Smooth muscle cell of trachea (primary cell): Measurements from ENCODE around the gene TSPAN31. TPM values are rescaled to one million over a fixed set of nuclear protein-coding genes. Genes with fewer than 3 reads are reported as not detected.

Experiments
- total RNA-seq: library from RNA; depleted of rRNA; stranded (reverse); fragments of >200 nt; gene quantifications from 2 replicates; pipeline ENCODE4 v1.2.1, GENCODE V29; 2014

TSPAN31 gene, protein sequence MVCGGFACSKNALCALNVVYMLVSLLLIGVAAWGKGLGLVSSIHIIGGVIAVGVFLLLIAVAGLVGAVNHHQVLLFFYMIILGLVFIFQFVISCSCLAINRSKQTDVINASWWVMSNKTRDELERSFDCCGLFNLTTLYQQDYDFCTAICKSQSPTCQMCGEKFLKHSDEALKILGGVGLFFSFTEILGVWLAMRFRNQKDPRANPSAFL
- total RNA-seq: 66.8 and 85.3 TPM in 2 replicates

DNA sequence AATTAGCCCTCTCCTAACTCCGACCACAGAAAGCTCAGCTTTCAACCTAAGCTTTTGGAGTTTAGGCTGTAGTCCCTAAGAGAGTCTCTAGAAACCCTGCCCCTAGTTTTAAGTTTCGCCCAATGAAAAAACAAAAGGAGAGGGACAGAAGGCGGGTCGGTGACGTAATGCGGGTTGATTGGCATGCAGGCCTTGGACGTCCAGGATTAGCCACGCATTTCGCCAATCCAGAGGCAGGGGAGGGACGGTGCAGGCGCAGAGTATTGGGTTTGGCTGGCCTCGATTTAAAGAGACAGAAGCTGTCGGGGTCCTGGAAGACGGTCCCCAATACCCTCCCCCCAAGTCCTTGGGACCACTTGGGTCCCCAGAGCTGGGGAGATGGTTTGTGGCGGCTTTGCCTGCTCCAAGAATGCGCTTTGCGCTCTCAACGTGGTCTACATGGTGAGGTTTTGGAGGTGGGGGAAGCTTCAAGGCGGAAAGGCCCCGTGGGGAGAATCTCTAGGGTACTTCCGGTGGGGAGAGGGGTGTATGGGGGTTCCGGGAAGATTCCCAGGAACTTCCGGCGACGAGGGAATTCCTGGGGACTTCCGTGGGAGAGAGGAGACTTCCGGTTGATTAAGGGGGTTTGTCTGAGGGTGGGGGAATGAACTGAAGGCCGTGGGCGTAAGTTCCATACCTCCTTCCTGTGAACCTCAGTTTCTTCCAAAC, at the start of gene TSPAN31:
TSS of gene TSPAN31 (plus strand) at position 263 of the 708 bp plus-strand sequence. CDS start at position 379, 116 bp downstream.

DNA sequence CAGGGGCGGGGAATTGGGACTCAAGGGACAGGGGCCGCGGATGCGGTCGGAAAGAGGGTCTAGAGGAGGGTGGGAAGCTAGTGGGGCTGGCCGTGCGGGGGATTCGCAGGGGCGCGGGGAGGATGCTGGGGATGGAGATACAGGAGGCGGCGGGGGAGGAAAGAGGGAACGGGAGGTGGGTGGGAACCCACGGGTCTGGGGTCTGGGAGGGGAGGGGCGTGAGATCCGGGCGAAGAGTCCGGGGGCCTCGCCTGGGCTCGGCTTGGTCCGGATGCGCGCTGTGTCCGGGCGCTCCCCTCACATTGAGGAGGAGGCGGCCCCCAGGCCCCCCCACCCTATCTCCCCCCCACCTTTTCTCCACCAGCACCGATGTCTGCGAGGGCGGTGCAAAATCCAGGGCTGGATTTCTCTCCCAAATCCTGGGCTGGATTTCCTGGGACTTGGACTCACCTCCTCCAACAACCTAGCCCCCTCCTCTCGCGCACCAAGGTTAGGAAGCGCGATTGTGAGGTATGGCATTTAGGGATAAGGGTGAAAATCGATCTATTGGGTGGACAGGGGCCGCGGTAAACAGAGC, 6.1 kb upstream of the TSPAN31 start, which contains the start of gene AGAP2:
TSS of gene AGAP2 (minus strand) at position 82 of the 577 bp plus-strand sequence. CDS start 496 bp downstream, outside the sequence.

DNA sequence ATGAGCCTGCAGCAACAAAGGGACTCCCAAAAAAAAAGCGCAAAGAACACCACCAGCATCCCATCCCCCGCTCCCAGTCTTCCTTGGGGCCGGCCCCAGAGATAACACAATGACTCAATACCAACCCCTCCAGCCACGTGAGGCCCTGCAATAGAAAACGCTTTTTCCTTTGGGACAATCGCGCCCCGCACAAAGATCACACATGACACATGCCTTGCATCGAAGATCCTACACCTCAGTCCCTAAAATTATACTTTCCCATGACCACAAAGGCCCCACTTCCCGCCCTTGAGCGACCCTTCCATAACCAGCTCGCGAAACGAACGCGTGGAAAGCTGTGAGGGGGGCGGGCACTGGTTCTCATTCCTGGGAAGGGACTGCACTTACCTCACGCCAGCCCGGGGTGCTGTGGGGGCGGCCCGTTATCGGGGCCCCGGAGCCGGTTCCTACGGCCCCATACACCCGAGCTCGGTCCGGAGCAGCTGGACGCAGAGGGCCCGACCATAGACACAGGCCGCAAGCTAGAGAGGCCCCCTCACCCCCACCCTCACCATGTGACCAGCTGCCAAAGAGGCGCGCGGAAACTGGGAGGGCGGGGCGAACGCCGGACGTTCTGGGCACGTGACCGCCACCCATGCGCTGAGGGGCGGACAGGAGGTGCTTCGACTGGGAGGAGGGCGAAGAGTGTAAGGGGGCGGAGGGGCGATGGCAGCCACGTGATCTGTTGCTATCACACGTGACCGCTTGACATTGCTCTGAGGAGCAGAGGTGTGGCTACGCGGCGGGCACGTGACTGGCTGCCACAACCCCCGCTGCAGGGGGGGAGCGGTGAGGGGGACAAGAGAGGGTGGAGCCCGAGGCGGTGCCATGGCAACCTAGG, 7.2 kb downstream of the TSPAN31 start, which contains the start of gene CDK4:
TSS of gene CDK4 (minus strand) at position 523 of the 880 bp plus-strand sequence. CDS start 593 bp downstream, outside the sequence.

DNA sequence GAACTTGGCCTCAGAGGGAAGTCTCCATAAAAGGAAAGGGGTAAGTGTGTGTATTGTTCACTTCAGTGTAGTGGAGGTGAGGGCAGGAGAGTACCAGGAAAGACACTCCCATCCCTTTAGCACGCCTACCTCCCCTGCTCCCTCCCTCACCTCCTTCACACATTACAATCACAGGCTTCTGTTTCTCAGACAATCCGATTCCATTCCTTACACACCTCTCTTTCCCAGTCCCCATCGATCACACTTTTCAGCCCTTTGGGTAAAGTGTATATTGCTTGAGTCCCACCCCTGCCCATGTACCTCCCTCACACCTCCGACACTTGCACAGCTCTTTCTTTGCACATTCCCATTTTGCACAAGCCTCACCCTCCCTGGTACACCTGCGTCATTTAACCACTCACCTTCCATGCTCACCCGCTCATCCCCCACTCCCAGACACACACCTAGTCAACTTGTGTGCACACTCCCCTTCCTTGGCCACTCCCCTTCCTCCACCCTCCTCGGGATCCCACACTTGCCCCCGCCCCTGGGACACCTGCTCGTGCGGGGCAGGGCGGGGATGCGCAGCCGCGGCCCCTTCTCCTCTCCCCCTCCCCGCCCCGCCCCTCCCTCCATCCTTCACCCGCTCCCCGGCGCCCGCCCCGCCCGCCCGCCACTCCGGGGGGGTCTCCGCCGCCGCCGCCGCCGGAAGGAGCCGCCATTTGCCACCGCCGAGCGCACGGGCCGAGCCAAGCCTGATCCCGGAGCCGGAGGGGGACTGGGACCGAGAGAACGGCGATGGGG, 9.8 kb downstream of the TSPAN31 start, which contains the start of gene MARCHF9:
TSS of gene MARCHF9 (plus strand) at position 693 of the 783 bp plus-strand sequence. CDS start 426 bp downstream, outside the sequence.

DNA sequence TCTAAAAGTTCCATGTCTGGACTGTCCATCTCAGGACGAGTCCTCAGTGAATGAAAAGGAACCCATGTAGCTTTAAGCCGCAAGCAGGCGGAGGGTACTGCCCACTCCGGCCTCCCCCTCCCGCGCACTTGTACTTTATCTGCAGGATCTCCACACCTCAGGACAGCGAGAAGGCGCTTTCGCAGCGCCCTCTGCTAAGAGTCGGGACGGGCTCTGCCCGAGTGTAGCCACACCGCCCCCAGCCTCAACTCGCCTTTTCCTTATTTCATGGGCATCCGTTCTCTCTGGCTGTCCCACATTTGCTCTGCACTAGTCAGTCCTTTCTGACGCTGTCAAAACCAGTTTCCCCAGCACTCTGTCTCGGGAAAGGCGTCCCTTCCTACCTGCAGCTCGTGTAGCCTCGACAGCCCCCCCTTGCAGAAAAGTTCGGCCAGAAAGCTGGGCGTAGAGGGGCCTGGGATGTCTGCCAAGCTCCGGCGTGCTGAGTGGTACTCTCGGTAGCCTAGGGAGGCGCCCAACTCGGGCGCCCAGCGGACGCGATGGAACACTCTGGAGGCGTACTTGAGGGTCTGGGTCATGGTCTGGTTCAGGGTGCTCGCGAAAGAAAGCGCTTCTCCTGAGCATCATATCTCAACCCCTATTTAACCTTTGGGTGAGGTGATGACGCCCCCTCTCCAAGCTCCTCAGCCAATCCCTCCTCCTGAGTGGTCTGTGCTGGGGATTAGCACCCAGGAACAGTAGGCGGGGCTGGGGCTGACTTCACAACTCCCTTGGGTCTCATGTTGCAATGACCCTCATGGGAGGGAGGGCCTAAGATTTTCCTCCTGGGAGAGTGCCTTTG, 21.8 kb downstream of the TSPAN31 start, which contains the start of gene CYP27B1:
TSS of gene CYP27B1 (minus strand) at position 615 of the 841 bp plus-strand sequence. CDS start at position 578, 37 bp downstream.

DNA sequence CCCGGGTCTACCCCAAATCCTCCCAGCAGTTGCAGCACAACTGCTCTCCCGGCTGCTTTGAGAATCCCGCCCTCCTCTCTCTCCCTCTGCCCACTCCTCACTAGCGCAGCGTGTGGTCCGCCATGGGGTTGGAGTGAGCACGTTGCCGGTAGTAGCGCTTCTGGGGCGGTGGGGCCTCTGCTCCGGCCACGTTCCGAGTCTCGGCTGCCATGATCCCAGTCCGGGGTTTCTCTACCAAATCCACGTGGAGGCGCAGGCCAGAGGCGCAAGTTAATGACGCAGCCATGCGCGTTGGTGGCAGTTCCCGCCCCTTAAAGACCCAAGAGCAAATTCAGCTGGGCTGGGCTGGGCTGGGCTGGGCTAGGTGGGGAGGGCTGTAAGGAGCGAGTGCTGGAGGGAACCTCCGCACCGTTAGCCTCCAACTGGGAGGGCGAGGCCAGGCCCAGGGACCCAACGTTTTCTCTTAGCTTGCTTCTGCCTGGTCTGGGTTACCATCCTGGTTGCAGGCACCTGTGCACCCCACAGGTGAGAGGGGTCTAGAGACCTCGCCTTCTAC, 27.1 kb downstream of the TSPAN31 start, which contains the start of gene METTL1:
TSS of gene METTL1 (minus strand) at position 233 of the 556 bp plus-strand sequence. CDS start at position 211, 22 bp downstream.

DNA sequence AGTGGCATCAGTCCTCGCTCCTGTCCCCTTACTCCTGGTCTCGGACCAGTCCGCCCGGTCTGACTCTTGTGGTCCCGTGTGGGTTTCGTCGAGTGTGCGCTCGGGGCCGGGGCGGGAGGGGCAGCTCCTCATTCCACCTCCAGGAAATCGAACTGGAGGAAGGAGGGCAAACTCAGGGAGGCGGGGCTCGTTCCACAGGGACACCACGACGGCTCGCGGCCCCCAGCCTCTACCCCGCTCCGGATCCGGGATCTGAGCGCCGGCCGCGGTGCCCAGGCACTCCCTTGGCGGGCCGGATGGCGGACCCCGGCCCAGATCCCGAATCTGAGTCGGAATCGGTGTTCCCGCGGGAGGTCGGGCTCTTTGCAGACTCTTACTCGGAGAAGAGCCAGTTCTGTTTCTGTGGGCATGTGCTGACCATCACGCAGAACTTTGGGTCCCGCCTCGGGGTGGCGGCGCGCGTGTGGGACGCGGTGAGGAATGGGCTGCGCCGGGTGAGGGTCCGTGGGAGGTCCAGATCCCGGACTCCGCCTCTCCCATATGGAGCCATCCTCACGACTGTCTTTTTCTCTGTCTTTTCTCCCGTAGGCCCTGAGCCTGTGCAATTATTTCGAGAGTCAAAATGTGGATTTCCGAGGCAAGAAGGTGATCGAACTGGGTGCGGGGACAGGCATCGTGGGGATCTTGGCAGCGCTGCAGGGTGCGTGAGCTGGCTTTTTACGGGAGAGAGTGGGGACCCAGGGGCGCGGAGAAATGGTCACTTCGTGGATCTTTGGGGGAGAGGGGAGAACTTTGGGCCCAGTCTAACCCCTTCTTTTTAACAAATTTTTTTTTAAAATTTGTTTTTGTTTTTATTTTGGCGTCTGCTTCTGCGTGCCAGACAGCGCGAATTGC, 27.8 kb downstream of the TSPAN31 start, which contains the start of gene EEF1AKMT3:
TSS of gene EEF1AKMT3 (plus strand) at position 186 of the 894 bp plus-strand sequence. CDS start at position 297, 111 bp downstream.

DNA sequence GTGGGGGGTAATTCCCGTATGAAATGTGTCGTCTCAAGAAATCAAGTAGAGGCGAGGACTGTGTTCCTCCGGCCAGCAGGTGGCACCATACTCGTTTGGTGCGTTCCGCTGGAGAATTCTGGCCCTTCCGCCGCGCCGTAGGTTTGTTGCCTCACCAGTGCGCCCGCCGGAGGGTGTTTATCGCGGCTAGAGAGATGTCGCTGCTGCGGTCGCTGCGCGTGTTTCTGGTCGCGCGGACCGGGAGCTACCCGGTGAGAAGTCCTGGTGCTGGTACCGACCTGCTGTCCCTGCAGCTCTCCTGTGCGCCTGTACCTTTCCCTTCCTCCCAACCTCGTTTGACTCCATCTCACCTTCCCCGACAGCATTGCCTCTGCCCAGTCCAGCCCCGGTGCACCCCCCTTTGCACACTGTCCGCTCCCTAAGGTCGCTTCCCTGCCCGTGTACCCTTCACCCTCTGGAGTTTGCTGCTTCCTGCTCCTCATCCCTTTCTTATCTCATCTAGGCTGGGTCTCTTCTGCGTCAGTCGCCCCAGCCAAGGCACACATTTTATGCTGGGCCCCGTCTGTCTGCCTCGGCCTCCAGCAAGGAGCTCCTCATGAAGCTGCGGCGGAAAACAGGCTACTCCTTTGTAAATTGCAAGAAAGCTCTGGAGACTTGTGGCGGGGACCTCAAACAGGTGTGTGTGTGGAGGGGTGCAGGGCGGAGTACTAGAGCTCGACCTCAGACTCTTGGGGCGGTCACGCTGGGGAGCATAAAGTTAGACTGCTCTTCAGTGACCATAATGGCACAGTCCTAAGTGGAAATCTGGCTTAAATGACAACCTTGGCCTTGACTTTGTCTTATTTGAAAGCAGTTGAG, 38.0 kb downstream of the TSPAN31 start, which contains the start of gene TSFM:
TSS of gene TSFM (plus strand) at position 180 of the 858 bp plus-strand sequence. CDS start at position 195, 15 bp downstream.

Other genes starting within 250 kb of the TSPAN31 start
- gene DDIT3, start 224.5 kb upstream of the TSPAN31 start, total RNA-seq: 57.2 and 89.6 TPM in 2 replicates
- 7.4 and 10.6 TPM in 2 replicates for gene MBD6, start 222.2 kb upstream of the TSPAN31 start, total RNA-seq
- gene DCTN2, start 197.8 kb upstream of the TSPAN31 start, total RNA-seq: 139 and 156 TPM in 2 replicates
- gene KIF5A, start 195.0 kb upstream of the TSPAN31 start, total RNA-seq: 0.44 and 0.66 TPM in 2 replicates
- gene PIP4K2C, start 153.8 kb upstream of the TSPAN31 start, total RNA-seq: 17.0 and 20.2 TPM in 2 replicates
- 16.9 and 25.0 TPM in 2 replicates for gene DTX3, start 140.2 kb upstream of the TSPAN31 start, total RNA-seq
- 24.4 and 51.1 TPM in 2 replicates for gene ARHGEF25, start 133.6 kb upstream of the TSPAN31 start, total RNA-seq
- 0.58 and 1.3 TPM in 2 replicates for gene B4GALNT1, start 111.8 kb upstream of the TSPAN31 start, total RNA-seq
- gene OS9, start 50.9 kb upstream of the TSPAN31 start, total RNA-seq: 283 and 289 TPM in 2 replicates
- gene AGAP2, start 6.3 kb upstream of the TSPAN31 start, total RNA-seq: 0.15 and 0.50 TPM in 2 replicates
- gene CDK4, start 7.3 kb downstream of the TSPAN31 start, total RNA-seq: 281 and 285 TPM in 2 replicates
- 2.9 and 5.1 TPM in 2 replicates for gene MARCHF9, start 10.1 kb downstream of the TSPAN31 start, total RNA-seq
- gene CYP27B1, start 22.0 kb downstream of the TSPAN31 start, total RNA-seq: 0.15 and 0.33 TPM in 2 replicates
- 3.6 and 6.3 TPM in 2 replicates for gene METTL1, start 27.1 kb downstream of the TSPAN31 start, total RNA-seq
- 9.3 and 10.3 TPM in 2 replicates for gene EEF1AKMT3, start 27.6 kb downstream of the TSPAN31 start, total RNA-seq
- 17.2 and 20.5 TPM in 2 replicates for gene TSFM, start 37.7 kb downstream of the TSPAN31 start, total RNA-seq
- 5.1 and 5.5 TPM in 2 replicates for gene AVIL, start 73.7 kb downstream of the TSPAN31 start, total RNA-seq
- gene CTDSP2, start 101.7 kb downstream of the TSPAN31 start, total RNA-seq: 94.2 and 111 TPM in 2 replicates
- 6.9 and 19.2 TPM in 2 replicates for gene ATP23, start 196.5 kb downstream of the TSPAN31 start, total RNA-seq